Measurements from ENCODE around the gene SAA2. TPM values are rescaled to one million over a fixed set of nuclear protein-coding genes. Genes with fewer than 3 reads are reported as not detected.
"Not testable (repeated sequence)": the region's sequence is repeated elsewhere in the genome, so short reads cannot be mapped to it uniquely, and the experiment has no call there.

Gene SAA2
- total RNA-seq, 6 experiments from 2014 or later, result 3,864 to 26,600 (median 17,359) TPM

- H3K4me3 ChIP-seq, result no peak overlapping the region
- H3K4me1 ChIP-seq, result peaks cover 0 to 53% (median 16%) of the 10 kb centered on the region in 4 donors
- H3K9me3 ChIP-seq, result no peaks in the 10 kb centered on the region
- H3K27ac ChIP-seq, result peak overlapping the region in 2 of 3 donors; percentile 6 to 52
- intact Hi-C loops (cut with DNase I), result no loop called here
- no peaks in the 10 kb centered on the region for H3K36me3 ChIP-seq
- 45% methylated on average over 1 of the region's 1 CpG for WGBS (ENCODE audit: insufficient coverage, low coverage, low lambda C conversion rate, missing lambda C conversion rate)
- TF ChIP-seq POLR2A (IDR thresholded peaks at IDR 0.05), result no peak
- no peak for TF ChIP-seq CTCF (IDR thresholded peaks at IDR 0.05)
- no peak for ATAC-seq
- no peaks in the 10 kb centered on the region for H3K27me3 ChIP-seq
- DNase-seq, result no peak
Observed at GRCh38 chr11:18264677-18265555, 16.4 kb upstream of the SAA2 start.

- peaks cover 0 to 60% (median 19%) of the 10 kb centered on the region in 4 donors for H3K4me1 ChIP-seq
- no peak for TF ChIP-seq CTCF (IDR thresholded peaks at IDR 0.05)
- peak overlapping the region in 2 of 3 donors; percentile 25 to 59 for H3K27ac ChIP-seq
- no peak for ATAC-seq
- H3K36me3 ChIP-seq, result no peaks in the 10 kb centered on the region
- no peaks in the 10 kb centered on the region for H3K9me3 ChIP-seq
- intact Hi-C loops (cut with DNase I), result no loop called here
- no peak for DNase-seq
- no peak overlapping the region for H3K4me3 ChIP-seq
- no peaks in the 10 kb centered on the region for H3K27me3 ChIP-seq
- 61% methylated on average over 3 of the region's 4 CpGs for WGBS (ENCODE audit: insufficient coverage, low coverage, low lambda C conversion rate, missing lambda C conversion rate)
Observed at GRCh38 chr11:18264035-18264434, 15.6 kb upstream of the SAA2 start.

GRCh38 chr11:18262681-18263350 is 14.3 kb upstream of the SAA2 start:
- H3K27me3 ChIP-seq; H3K9me3 ChIP-seq; H3K36me3 ChIP-seq; intact Hi-C loops (cut with DNase I); H3K4me3 ChIP-seq; ATAC-seq: not testable (repeated sequence)
- Histone ChIP-seq H3K27ac (peak overlapping the region; percentile 15 to 59 (median 25)), H3K4me1 (peaks cover 0 to 68% (median 25%) of the 10 kb centered on the region in 4 donors)
- DNase-seq, result peak in 1 of 3 donors; percentile 41
- WGBS (ENCODE audit: insufficient coverage, low coverage, low lambda C conversion rate, missing lambda C conversion rate), result 27% methylated on average over 5 of the region's 8 CpGs

GRCh38 chr11:18261721-18262120 is 13.3 kb upstream of the SAA2 start:
- Histone ChIP-seq H3K36me3 (no peaks in the 10 kb centered on the region), H3K27ac (no peak overlapping the region), H3K4me1 (peaks cover 0 to 79% (median 29%) of the 10 kb centered on the region in 4 donors), H3K9me3 (no peaks in the 10 kb centered on the region), H3K27me3 (no peaks in the 10 kb centered on the region), H3K4me3 (no peak overlapping the region)
- DNase-seq (no peak), ATAC-seq (no peak)
- intact Hi-C loops (cut with DNase I), result no loop called here
- 93% methylated on average over 5 of the region's 14 CpGs for WGBS (ENCODE audit: insufficient coverage, low coverage, low lambda C conversion rate, missing lambda C conversion rate)
- TF ChIP-seq CTCF (IDR thresholded peaks at IDR 0.05) (no peak), POLR2A (IDR thresholded peaks at IDR 0.05) (no peak)

GRCh38 chr11:18259259-18259658 is 10.8 kb upstream of the SAA2 start:
- peak overlapping the region; percentile 51 to 64 (median 54) for H3K27ac ChIP-seq
- H3K4me1 ChIP-seq, result peaks cover 0 to 72% (median 25%) of the 10 kb centered on the region in 4 donors
- ATAC-seq (peak; percentile 81 to 93 (median 89)), DNase-seq (peak in 1 of 3 donors; percentile 67)
- H3K27me3 ChIP-seq, result no peaks in the 10 kb centered on the region
- H3K36me3 ChIP-seq, result no peaks in the 10 kb centered on the region
- no peak overlapping the region for H3K4me3 ChIP-seq
- peak; percentile 15 for TF ChIP-seq POLR2A (IDR thresholded peaks at IDR 0.05)
- no peak for TF ChIP-seq CTCF (IDR thresholded peaks at IDR 0.05)
- intact Hi-C loops (cut with DNase I), result no loop called here
- no peaks in the 10 kb centered on the region for H3K9me3 ChIP-seq
